B cell (primary cell): Measurements from ENCODE around the gene TET3. TPM values are rescaled to one million over a fixed set of nuclear protein-coding genes. Genes with fewer than 3 reads are reported as not detected.

ENCODE experiments used
- ATAC-seq: fragments of 200-7000 bp; cut with Tn5 transposase; one replicate; pipeline ENCODE4 v1.10.0; 2021; ENCODE audit warnings: low read depth, mild to moderate bottlenecking, moderate number of reproducible peaks, moderate library complexity
- CTCF ChIA-PET: fragments of 350-600 bp; sonication (Branson Sonifier 250); formaldehyde crosslinking; loops from one replicate; lab custom pipeline; 2021; ENCODE audit warnings: antibody characterized with exemption, inconsistent platforms; lab: Charles Lee
- POLR2A ChIA-PET: fragments of 350-600 bp; sonication (Branson Sonifier 250); formaldehyde crosslinking; loops from one replicate; lab custom pipeline; 2021; ENCODE audit warnings: antibody characterized with exemption; lab: Charles Lee
- DNase-seq: peaks from one replicate; pipeline ENCODE4 v3.0.0; 2013
- H2AFZ ChIP-seq: 2 replicates; pipeline ENCODE4 v1.6.1; 2012; ENCODE audit warnings: mild to moderate bottlenecking, low read depth, low read length; ENCODE audit not compliant: insufficient read depth, poor library complexity, severe bottlenecking
- H3K27ac ChIP-seq, 2 donors: 1 replicate in 1 of 2; 2 replicates in 1 of 2; pipeline ENCODE4 v1.5.1; 2012 to 2013; ENCODE audit warnings: low read length in 2 of 2, mild to moderate bottlenecking in 2 of 2, moderate library complexity in 1 of 2
- H3K27me3 ChIP-seq, 4 experiments: fragments of 200-600 bp in 1 of 4; sonication (generic) in 1 of 4; replicated peaks in 1 of 4; 1 replicate in 2 of 4; 2 replicates in 2 of 4; pipeline versions ENCODE4 v1.6.1 to v1.7.0; 2013 to 2016; ENCODE audit warnings: low read length in 3 of 4, mild to moderate bottlenecking in 2 of 4, mixed read lengths in 1 of 4, moderate library complexity in 1 of 4; ENCODE audit not compliant: insufficient read depth in 4 of 4, control insufficient read depth in 3 of 4; ENCODE audit errors: control extremely low read depth in 1 of 4
- H3K36me3 ChIP-seq, 2 experiments: replicated peaks in 1 of 2; 1 replicate in 1 of 2; 2 replicates in 1 of 2; pipeline versions ENCODE4 v1.6.1 to v1.7.1; 2013; ENCODE audit warnings: low read length in 1 of 2; ENCODE audit not compliant: insufficient read depth in 2 of 2, control insufficient read depth in 1 of 2; ENCODE audit errors: control extremely low read depth in 1 of 2, extremely low read depth in 1 of 2
- H3K4me1 ChIP-seq, 2 donors: fragments of 200-600 bp in 1 of 2; sonication (generic) in 1 of 2; 1 replicate in 1 of 2; 2 replicates in 1 of 2; pipeline versions ENCODE4 v1.5.1 to v1.6.1; 2013 to 2017; ENCODE audit warnings: low read length in 2 of 2; ENCODE audit not compliant: control insufficient read depth in 2 of 2, insufficient read depth in 2 of 2
- H3K4me2 ChIP-seq: replicated peaks from 2 replicates; pipeline ENCODE3; 2012; ENCODE audit warnings: mild to moderate bottlenecking, low read depth, low read length; ENCODE audit not compliant: poor library complexity, severe bottlenecking
- H3K4me3 ChIP-seq, 5 experiments: fragments of 200-600 bp in 1 of 5; sonication (generic) in 1 of 5; 1 replicate in 3 of 5; 2 replicates in 2 of 5; pipeline versions ENCODE4 v1.5.1 to v1.7.0; 2011 to 2016; ENCODE audit warnings: low read length in 4 of 5, mild to moderate bottlenecking in 4 of 5, low read depth in 2 of 5, control low read depth in 1 of 5, moderate library complexity in 1 of 5; ENCODE audit not compliant: insufficient read depth in 1 of 5; ENCODE audit errors: control extremely low read depth in 1 of 5, extremely low read depth in 1 of 5
- H3K79me2 ChIP-seq: fragments of 200-600 bp; sonication (generic); one replicate; pipeline ENCODE4 v1.6.0; 2016; ENCODE audit warnings: low read length; ENCODE audit not compliant: control insufficient read depth, insufficient read depth
- H3K9ac ChIP-seq: fragments of 200-600 bp; sonication (generic); 2 replicates; pipeline ENCODE4 v1.6.1; 2017; ENCODE audit warnings: mild to moderate bottlenecking, low read length, moderate library complexity
- H3K9me3 ChIP-seq, 3 donors: one replicate each; pipeline versions ENCODE4 v1.6.1 to v1.7.1; 2013; ENCODE audit warnings: low read length in 2 of 3; ENCODE audit not compliant: control insufficient read depth in 2 of 3, insufficient read depth in 1 of 3; ENCODE audit errors: control extremely low read depth in 1 of 3
- H4K20me1 ChIP-seq: 2 replicates; pipeline ENCODE4 v1.6.0; 2012; ENCODE audit warnings: mild to moderate bottlenecking, low read length; ENCODE audit not compliant: insufficient read depth, control insufficient read depth, poor library complexity, severe bottlenecking
- H3K27ac Mint-ChIP-seq: one replicate; pipeline ENCODE4 v1.8.0; 2021; ENCODE audit warnings: mixed read lengths
- H3K27me3 Mint-ChIP-seq: one replicate; pipeline ENCODE4 v1.8.0; 2021; ENCODE audit warnings: mixed read lengths
- H3K4me1 Mint-ChIP-seq: one replicate; pipeline ENCODE4 v1.8.0; 2021; ENCODE audit warnings: mixed read lengths
- H3K4me3 Mint-ChIP-seq: one replicate; pipeline ENCODE4 v1.8.0; 2021; ENCODE audit warnings: mixed read lengths
- H3K9me3 Mint-ChIP-seq: one replicate; pipeline ENCODE4 v1.8.0; 2022; ENCODE audit warnings: mixed read lengths; ENCODE audit not compliant: insufficient read depth
- CTCF ChIP-seq: fragments of 200-600 bp; IDR thresholded peaks from one replicate; pipeline ENCODE4 v1.8.0; 2022; ENCODE audit warnings: antibody characterized with exemption, mild to moderate bottlenecking
- EZH2 ChIP-seq: IDR thresholded peaks from 2 replicates; pipeline ENCODE4 v1.6.1; 2012; ENCODE audit warnings: borderline replicate concordance, low read depth, mild to moderate bottlenecking, moderate library complexity, low read length; ENCODE audit not compliant: insufficient read depth, poor library complexity, severe bottlenecking
- WGBS: methylation state at CpG from one replicate; pipeline ENCODE4 v1.1.5; 2013; ENCODE audit warnings: missing lambda C conversion rate; ENCODE audit not compliant: insufficient coverage; 5-methylcytosine and 5-hydroxymethylcytosine counted together
- intact Hi-C: fragments of 100-400 bp; cut with micrococcal nuclease; formaldehyde crosslinking; loops from one replicate; pipeline ENCODE4 v1.10.0; 2022
- polyA plus RNA-seq: library from polyadenylated mRNA; depleted of rRNA; stranded (reverse); fragments of >200 nt; gene quantifications from 2 replicates; pipeline ENCODE4 v1.2.3, GENCODE V29; 2012
- total RNA-seq, 2 donors: library from RNA; stranded (reverse); fragments of 120-200 nt in 1 of 2; gene quantifications; 1 replicate in 1 of 2; 2 replicates in 1 of 2; pipeline versions ENCODE4 v1.2.3 to v1.2.4, GENCODE V29; 2013 to 2022

TET3 gene
- total and polyA plus RNA-seq, 2 donors (not counting 1 experiment from before 2014, with no cell fraction given), result 4.7 to 43.9 TPM

- H4K20me1 ChIP-seq, result peaks cover 94% of the 10 kb centered on the region
- H3K36me3 ChIP-seq, result peaks cover 0 to 10% of the 10 kb centered on the region in 2 experiments
- no peak overlapping the region for H3K4me2 ChIP-seq
- WGBS, result no CpG with 5 or more reads among the region's 5 CpGs
- peaks cover 19 to 36% of the 10 kb centered on the region in 2 donors for H3K4me1 ChIP-seq
- no peaks in the 10 kb centered on the region for H3K27me3 ChIP-seq
- Mint-ChIP-seq H3K4me3 (no peak overlapping the region), H3K4me1 (peaks cover 74% of the 10 kb centered on the region), H3K27me3 (no peaks in the 10 kb centered on the region), H3K27ac (peak overlapping the region; percentile 70), H3K9me3 (no peaks in the 10 kb centered on the region)
- no peak for TF ChIP-seq CTCF
- no peak for TF ChIP-seq EZH2
- ATAC-seq, result no peak
- H3K79me2 ChIP-seq, result peaks cover 89% of the 10 kb centered on the region
- intact Hi-C loops, result no loop called here
- H3K27ac ChIP-seq, result peak overlapping the region in 1 of 2 donors; percentile 69
- DNase-seq, result no peak
- H3K9me3 ChIP-seq, result no peaks in the 10 kb centered on the region
- no peak overlapping the region for H2AFZ ChIP-seq
- H3K4me3 ChIP-seq, result no peak overlapping the region
- CTCF ChIA-PET, result interaction anchor here (1.7 to 3.2 kb wide), 3 partner anchors 13 to 92 kb away, joined by 3 to 19 read pairs (median 7); no protein-coding TSS in a partner anchor
- POLR2A ChIA-PET, result interaction anchor here (0.6 to 1.2 kb wide), 2 partner anchors 8 to 15 kb away, joined by 3 read pairs; no protein-coding TSS in a partner anchor
- H3K9ac ChIP-seq, result no peak overlapping the region
These were observed 16.0 kb downstream of the TET3 start for GRCh38 chr2:74000666-74001065.

GRCh38 chr2:74001121-74001520 is 16.4 kb downstream of the TET3 start:
- no peaks in the 10 kb centered on the region for H3K9me3 Mint-ChIP-seq
- intact Hi-C loops, result no loop called here

More at GRCh38 chr2:74001121-74001520, 16.4 kb downstream of the TET3 start:
- no peak for ATAC-seq
- Histone ChIP-seq H3K36me3 (peaks cover 0 to 14% of the 10 kb centered on the region in 2 experiments), H3K27me3 (no peaks in the 10 kb centered on the region), H3K4me3 (no peak overlapping the region), H3K9me3 (no peaks in the 10 kb centered on the region), H3K4me2 (no peak overlapping the region), H3K79me2 (peaks cover 89% of the 10 kb centered on the region), H4K20me1 (peaks cover 94% of the 10 kb centered on the region), H3K27ac (peak overlapping the region in 1 of 2 donors; percentile 69), H2AFZ (no peak overlapping the region), H3K4me1 (peaks cover 17 to 31% of the 10 kb centered on the region in 2 donors), H3K9ac (no peak overlapping the region)
- ChIA-PET CTCF (interaction anchor here (0.8 to 3.2 kb wide), 6 partner anchors 14 to 126 kb away, joined by 3 to 19 read pairs (median 4); no protein-coding TSS in a partner anchor), POLR2A (no interaction called here)
- H3K4me1 Mint-ChIP-seq, result peaks cover 70% of the 10 kb centered on the region
- H3K27me3 Mint-ChIP-seq, result no peaks in the 10 kb centered on the region
- H3K4me3 Mint-ChIP-seq, result peak overlapping the region; percentile 87
- WGBS, result 96% methylated on average over 3 of the region's 4 CpGs
- TF ChIP-seq CTCF (no peak), EZH2 (no peak)
- no peak for DNase-seq
- peak overlapping the region; percentile 70 for H3K27ac Mint-ChIP-seq
